ENCODE results near the gene ACIN1.

- TF ChIP-seq CTCF (IDR thresholded peaks at IDR 0.05; ENCODE audit: low read length) (no peak), EZH2 (IDR thresholded peaks at IDR 0.05; ENCODE audit: borderline replicate concordance, low read length) (no peak)
Observed at GRCh38 chr14:23112359-23113178, 17.6 kb upstream of the ACIN1 start.

All from OCI-LY1 (cell line).